Head of caudate nucleus (tissue), 42 donors: ENCODE results near the gene DHODH.

Experiments
- DNase-seq, 42 donors: peaks; one replicate each; pipeline versions ENCODE4 v3.0.0 to v3.0.0-alpha.2; 2020 to 2021; ENCODE audit warnings: mixed read lengths in 7 of 42
- intact Hi-C: fragments of 100-400 bp; cut with DNase I; formaldehyde crosslinking; loops from one replicate; pipeline ENCODE4 v1.15.0; 2022

Gene DHODH

DNA sequence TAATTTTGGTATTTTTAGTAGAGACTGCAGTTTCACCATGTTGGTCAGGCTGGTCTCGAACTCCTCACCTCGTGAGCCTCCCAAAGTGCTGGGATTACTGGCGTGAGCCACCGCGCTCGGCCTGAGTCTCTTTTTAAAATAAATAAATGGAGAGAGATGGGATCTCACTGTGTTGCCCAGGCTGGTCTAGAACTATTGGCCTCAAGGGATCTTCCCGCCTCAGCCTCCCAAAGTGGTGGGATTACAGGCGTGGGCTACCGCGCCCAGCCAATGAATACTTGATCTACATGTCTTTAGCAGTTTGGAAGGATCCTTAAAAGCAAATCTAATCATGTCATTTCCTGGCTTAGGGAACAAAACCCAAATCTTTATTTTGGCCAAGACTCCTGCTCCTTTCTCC is 1.2 kb downstream of the DHODH start:
- intact Hi-C loops: loop anchor here (2.0 kb wide), 1 partner anchor 83 kb away; the partner anchor contains the start of genes DHX38 and TXNL4B
- no peak for DNase-seq

DNA sequence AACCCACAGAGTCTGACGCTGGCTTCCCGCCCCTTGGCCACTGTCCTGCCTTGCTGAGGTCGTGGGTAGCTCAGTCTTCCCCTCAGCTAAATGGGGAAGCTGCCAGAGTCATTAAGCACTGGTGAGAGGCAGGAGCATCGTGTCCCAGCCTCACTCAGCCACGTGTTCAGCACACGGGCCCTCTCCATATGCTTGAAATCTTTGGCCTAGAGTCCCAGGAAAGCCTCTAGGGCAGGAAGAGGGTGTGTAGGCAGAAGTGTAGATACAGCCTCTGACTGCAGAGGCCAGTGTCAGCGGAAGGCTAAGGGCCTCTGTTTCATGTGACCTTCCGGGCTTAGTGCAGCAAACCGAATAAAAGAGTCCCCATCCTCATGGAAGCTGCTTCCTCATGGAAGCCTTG is 4.1 kb downstream of the DHODH start:
- DNase-seq: no peak
- intact Hi-C loops: no loop called here

- intact Hi-C loops: no loop called here
Observed at GRCh38 chr16:72013389-72013788, 4.8 kb downstream of the DHODH start.

DNA sequence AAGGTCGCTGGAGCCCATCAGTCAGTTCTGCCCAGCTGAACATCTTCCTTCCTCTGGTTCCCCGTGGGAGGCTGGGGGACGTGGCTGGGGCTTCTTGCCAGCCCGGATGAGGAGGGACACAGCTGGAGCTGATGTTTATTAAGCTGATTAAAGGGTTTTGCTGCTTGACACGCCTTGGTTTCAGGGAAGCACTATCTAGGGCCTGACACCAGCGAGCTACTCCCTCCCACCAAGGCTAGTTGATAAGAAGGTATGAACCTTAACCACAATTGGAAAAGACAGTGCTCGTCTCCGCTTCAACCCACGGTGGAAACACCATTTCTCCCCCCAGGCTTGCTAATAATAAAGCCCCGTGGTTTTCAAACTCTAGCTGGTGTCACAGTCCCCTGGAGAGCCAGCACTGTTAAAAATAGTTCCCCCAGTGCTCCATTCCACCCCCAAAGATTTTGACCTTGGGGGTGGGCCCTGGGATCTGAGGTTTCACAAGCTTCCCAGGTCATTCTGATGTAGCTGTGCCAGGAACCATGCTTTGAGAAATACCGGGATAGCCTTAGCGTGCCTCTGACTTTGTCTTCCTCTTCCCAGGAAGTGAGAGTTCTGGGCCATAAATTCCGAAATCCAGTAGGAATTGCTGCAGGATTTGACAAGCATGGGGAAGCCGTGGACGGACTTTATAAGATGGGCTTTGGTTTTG is 5.5 kb downstream of the DHODH start:
- intact Hi-C loops: no loop called here
- DNase-seq: no peak

More at GRCh38 chr16:72013389-72013788, 4.8 kb downstream of the DHODH start:
- peak in 14 of 42 donors; percentile 11 to 64 (median 33) for DNase-seq

DNA sequence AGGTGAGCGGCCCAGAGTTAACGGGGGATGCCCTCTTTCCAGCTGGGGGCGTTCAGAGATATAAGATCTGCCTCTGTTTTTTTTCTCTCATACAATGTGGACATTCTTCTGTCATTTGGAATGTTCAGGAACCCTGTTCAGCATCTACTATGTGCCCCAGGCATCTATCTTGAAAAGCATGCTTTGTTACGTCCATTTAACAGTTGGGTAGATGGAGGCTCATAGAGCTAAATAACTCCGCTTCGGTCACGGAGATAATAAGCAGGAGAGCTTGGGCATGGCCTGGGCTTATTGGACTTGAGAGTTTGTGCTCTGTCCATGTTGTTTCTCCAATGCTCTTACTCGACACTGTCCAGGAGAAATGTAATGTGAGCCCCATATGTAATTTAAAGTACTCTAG is 6.1 kb downstream of the DHODH start:
- intact Hi-C loops: no loop called here
- no peak for DNase-seq

- intact Hi-C loops: no loop called here
- no peak for DNase-seq
Observed at GRCh38 chr16:72015124-72015523, 6.6 kb downstream of the DHODH start.

DNA sequence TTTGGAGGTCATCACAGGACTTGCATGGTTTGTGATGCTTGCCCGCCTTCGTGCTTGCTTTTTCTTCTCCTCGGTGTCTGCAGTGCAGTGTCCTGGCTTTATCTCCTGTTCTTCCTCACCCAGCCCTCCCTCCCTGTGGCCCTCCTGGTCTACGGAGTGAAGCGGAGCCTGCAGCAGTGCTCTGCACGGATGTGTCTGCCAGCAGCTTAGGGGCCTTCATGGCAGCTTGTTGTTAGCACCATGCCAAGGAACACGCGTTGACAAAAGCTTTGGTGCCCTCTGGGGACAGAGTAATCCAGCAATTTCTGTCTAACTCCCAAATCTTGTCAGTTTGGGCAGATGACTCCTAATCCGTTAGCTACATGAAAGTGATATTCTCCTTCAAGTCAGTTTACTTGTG is 9.9 kb downstream of the DHODH start:
- intact Hi-C loops: no loop called here
- peak in 2 of 42 donors; percentile 24 to 34 for DNase-seq

DNA sequence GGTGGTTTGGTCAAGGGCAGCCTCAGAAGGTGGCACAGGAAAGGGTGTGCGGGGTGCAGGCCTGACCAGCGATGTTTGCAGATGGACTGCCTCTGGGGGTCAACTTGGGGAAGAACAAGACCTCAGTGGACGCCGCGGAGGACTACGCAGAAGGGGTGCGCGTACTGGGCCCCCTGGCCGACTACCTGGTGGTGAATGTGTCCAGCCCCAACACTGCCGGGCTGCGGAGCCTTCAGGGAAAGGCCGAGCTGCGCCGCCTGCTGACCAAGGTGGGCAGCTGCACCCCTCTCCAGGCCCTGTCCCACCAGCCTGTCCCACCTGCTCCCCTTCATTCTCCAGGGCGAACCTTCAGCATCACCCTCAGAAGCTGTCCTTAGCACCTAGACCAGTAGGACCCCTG is 12.5 kb downstream of the DHODH start:
- DNase-seq: no peak
- intact Hi-C loops: no loop called here

DNA sequence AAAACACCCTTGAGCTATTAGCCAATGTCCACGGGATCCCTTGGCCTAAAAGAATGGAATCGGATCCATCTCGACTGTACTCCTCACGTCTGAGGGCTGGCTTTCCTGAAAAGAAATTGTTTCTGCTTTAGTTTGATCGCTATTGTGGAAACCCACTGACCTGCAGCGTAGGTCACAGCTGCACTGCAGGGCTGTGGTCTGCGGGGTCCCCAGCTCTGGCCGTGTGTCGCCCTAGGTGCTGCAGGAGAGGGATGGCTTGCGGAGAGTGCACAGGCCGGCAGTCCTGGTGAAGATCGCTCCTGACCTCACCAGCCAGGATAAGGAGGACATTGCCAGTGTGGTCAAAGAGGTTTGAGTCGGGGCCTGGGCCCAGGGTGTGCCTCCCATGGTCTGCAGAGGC is 13.6 kb downstream of the DHODH start:
- intact Hi-C loops: no loop called here
- DNase-seq: no peak

GRCh38 chr16:72023962-72024361 is 15.4 kb downstream of the DHODH start:
- DNase-seq: no peak
- intact Hi-C loops: no loop called here

- DNase-seq: no peak
- intact Hi-C loops: no loop called here
Observed at GRCh38 chr16:72024862-72025382, 16.4 kb downstream of the DHODH start.

DNA sequence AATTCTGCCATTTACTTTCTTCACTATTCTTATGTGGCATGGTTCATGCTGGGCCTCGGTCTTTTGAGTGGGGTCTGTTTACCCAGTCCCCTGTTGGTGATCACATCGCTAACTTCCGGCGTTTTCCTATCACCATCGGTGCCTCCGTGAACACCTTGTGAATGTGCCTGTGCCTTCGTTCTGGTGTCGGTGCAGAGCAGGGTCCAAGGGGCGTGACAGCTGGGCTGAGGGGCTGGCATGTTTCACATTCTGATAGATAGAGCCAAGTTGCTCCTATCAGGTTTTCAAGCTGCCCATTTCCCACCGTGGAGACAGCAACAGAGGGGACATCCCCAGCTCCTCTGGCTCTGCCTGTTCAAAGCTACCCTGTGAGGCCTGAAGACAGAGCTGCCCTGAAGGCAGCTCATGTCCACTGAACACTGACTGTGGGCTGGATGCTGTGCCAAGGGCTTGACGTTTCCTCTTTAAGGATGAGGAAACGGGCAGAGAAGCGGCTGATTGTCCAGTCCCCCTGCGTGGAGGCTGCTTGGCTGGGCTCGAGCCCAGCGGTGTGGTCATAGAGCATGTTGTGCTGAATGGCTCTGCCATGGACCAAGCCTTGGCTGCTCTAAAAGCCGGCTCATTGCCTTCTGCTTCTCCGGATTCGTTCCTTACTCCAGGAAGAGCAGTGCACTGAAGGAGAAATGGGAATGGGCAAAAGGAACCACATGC is 17.0 kb downstream of the DHODH start:
- intact Hi-C loops: no loop called here
- peak in 41 of 42 donors; percentile 18 to 82 (median 51) for DNase-seq

DNA sequence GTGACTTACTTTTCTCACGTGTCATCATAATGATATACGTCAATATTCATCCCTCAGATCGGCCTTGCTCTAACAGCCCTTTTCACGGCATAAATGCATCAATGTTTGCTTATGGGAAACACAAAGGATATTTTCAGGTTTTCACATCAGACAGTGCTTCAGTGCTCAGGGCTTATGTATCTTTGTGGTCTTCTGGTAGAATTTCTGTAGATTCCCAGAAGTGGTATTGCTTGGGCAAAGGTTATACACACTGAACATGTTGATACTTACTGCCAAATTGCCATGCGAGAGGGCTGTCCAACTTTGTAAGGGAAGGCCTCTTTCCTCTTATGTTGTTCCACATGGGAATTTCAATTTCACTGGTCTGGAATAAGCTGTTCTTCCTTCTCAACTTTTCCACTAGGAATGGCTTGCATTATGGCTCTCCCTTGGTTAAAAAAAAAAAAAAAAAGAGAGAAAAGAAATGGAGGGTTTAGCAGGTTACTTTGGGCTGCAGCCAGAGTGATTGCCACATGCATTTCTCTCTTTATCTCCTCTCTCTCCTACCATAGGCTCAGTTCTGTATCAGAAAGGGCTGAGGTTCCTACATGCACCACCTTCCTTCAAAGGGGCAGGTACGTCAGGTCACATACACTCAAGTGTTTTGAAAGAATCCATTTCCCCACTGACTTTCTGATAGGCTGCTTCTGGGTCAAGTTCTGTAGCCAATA is 19.3 kb downstream of the DHODH start:
- DNase-seq: no peak
- intact Hi-C loops: no loop called here

DNA sequence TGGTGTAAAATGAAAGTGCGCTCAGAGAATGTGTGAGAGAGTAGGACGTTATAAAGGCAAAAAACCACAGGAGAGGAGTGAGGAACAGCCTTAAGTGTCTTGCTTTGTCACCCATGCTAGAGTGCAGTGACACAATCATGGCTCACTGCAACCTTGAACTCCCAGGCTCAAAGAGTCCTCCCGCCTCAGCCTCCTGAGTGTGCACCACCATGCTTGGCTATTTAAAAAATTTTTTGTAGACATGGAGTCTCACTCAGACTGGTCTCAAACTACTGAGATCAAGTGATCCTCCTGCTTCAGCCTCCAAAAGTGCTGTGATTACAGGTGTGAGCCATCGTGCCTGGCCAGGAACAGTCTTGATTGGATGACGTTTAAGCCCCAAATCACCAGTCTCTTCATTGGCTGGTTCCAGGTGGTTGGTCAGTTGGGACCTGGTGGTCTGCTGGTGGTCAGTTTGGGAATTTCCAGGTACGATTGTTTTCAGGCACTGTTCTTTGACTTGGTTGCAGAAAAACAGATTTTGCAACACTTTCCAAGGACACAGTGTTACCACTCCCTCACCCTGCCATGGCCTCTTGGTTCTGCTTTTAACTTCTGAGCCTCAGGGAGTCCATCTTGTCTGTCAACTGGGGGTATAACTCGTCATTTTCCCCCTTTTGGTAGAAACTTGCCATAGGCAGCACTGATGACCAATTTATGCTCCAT is 21.2 kb downstream of the DHODH start:
- no peak for DNase-seq
- intact Hi-C loops: no loop called here

DNA sequence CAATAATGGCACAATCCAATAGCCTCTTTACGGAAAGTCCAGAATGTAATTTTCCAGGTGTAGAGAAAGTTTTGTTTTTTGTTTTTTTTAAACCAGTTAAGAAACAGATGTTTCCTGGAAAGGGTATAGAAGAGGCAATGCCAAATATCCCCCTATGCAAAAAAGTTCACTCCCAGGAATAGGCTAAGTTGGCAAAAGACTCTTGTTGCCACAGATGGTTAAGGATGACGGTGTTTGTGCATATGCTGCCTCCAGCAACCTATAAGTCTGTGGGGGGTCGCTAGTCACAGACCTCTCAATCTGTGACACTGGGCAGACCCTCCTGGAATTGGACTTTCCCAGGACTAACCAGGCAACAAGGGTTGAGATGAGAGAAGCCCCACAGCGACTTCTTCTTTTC is 24.9 kb downstream of the DHODH start:
- DNase-seq: no peak
- intact Hi-C loops: no loop called here

GRCh38 chr16:72036098-72036497 is 27.6 kb downstream of the DHODH start:
- intact Hi-C loops: no loop called here
- DNase-seq: no peak

- intact Hi-C loops: no loop called here
- peak in 3 of 42 donors; percentile 15 to 45 (median 31) for DNase-seq
Observed at GRCh38 chr16:72042157-72042660, 33.7 kb downstream of the DHODH start.

DNA sequence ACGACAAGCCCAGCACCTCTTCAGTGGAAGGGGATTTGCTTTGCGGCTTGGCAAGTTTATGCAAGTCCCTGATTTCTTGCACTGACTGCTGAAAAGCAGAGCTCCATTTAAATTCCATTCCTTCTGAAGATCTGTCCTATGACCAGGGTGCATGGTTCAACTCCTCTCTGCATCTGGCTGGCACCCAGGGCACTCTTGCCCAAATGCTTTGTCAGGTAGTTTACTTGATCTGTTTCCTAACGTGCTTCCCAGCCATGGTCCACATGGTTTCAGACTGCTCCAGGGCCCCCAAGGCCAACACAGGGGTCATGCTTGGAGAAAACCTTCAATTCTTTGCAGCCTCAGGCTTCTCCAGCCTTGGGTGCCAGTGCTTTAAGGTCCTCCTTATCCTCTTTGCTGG is 34.5 kb downstream of the DHODH start:
- DNase-seq: no peak
- intact Hi-C loops: no loop called here

DNA sequence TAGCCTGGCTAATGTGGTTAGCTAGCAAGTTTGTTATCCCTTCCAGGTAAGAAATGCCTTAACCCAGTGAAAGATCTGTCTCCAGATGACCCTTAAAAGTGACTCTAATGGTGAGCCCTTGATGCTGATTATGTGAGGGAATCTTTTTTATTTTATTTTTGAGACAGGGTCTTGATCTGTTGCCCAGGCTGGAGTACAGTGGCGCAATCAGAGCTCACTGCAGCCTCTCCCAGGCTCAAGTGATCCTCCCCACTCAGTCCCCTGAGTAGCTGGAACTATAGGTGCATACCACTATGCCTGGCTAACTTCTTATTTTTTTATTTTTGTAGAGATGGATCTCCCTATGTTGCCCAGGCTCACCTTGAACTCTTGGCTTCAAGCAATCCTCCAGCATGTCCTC is 35.0 kb downstream of the DHODH start:
- intact Hi-C loops: no loop called here
- no peak for DNase-seq
